Stimulated activated CD8-positive, alpha-beta memory T cell treated with anti-CD3 and anti-CD28 coated beads, Interleukin-12 subunit alpha, Interleukin-12 subunit beta, amount 100 ng/mL, for 1 hour (primary cell): Measurements from ENCODE around the gene AGFG1.
"Not testable (repeated sequence)": the region's sequence is repeated elsewhere in the genome, so short reads cannot be mapped to it uniquely, and the experiment has no call there.

Source experiments
- DNase-seq: peaks from one replicate; pipeline ENCODE4 v3.0.0-alpha.2; 2020; ENCODE audit warnings: low read depth

The AGFG1 gene

DNA sequence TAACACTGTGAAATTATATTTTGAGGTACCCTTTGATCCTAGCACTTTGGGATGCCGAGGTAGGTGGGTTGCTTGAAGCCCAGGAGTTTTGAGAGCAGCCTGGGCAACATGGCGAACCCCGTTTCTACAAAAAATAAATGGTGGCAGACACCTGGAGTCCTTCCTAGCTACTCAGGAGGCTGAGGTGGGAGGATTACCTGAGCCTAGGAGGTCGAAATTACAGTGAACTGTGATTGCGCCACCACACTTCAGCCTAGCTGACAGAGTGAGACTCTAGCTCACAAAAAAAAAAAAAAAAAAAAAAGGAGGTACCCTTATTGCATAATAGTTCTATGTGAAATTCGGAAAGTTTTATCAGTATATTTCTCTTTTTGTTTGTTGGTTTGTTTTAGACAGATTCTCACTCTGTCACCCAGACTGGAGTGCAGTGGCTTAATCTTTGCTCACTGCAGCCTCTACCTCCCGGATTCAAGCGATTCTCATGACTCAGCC lies 67.6 kb downstream of the AGFG1 start:
- no peak for DNase-seq

DNA sequence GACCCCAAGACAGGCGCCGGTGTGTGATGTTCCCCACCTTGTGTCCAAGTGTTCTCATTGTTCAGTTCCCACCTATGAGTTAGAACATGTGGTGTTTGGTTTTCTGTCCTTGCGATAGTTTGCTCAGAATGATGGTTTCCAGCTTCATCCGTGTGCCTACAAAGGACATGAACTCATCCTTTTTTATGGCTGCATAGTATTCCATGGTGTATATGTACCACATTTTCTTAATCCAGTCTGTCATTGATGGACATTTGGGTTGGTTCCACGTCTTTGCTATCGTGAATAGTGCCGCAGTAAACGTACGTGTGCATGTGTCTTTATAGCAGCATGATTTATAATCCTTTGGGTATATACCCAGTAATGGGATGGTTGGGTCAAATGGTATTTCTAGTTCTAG lies 68.4 kb downstream of the AGFG1 start:
- not testable (repeated sequence) for DNase-seq

DNA sequence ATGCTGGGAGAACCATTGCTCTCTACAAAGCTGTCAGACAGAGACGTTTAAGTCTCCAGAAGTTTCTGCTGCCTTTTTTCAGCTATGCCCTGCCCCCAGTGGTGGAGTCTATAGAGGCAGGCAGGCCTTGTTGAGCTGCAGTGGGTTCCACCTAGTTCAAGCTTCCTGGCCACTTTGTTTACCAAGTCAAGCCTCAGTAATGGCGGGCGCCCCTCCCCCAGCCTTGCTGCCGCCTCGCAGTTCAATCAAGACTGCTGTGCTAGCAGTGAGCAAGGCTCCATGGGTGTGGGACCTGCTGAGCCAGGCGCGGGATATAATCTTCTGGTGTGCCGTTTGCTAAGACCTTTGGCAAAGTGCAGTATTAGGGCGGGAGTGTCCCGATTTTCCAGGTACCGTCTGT lies 74.0 kb downstream of the AGFG1 start:
- no peak for DNase-seq

DNA sequence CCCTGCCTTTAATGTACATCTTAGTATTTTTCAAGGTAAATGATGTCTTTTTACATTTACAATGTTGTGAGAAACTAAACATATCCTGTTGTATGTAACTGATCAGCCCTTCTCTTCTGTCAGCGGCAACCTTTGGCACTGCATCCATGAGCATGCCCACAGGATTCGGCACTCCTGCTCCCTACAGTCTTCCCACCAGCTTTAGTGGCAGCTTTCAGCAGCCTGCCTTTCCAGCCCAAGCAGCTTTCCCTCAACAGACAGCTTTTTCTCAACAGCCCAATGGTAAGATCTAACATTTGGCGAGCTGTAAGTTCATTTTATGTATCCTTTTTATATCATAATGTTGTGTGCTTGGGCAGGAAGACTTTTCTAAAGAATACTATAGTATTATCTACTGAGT lies 79.9 kb downstream of the AGFG1 start:
- no peak for DNase-seq

DNA sequence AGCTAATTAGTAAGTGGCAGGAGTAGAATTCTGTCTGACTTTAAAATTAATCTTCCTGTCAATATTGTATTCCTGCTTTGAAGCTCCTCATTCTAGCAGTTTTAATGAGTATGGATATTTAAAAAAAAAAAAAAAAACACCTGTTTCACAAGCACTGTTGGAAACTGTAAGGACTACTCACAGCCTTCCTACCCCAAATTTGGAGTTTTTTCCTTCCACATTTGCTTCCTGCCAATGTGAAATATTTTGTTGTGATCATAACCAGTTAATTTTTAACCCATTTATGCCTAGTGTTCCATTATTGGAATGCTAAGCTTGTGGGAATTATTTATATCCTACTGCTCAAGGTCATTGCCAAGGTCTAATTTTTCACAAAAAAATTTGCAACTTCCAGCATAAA lies 90.6 kb downstream of the AGFG1 start:
- no peak for DNase-seq

DNA sequence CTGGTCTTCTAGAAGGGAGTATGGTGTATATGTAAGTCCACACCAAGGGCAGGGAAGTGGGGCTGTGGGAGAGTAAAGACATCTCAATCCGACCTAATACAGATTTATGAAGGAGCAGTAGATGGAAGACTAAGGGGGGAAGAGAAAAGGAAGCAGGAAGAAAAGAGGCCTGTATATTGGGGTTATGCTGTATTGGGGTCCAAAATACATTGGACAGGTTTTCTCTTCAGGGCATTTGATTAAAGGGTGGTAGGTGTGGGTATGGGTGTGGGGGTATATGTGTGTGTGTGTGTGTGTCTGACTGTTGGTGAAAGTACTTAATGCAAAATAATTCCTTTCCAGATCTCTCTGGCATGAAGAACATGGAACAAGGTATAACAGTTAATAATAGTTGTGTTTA lies 93.1 kb downstream of the AGFG1 start:
- DNase-seq = no peak

DNA sequence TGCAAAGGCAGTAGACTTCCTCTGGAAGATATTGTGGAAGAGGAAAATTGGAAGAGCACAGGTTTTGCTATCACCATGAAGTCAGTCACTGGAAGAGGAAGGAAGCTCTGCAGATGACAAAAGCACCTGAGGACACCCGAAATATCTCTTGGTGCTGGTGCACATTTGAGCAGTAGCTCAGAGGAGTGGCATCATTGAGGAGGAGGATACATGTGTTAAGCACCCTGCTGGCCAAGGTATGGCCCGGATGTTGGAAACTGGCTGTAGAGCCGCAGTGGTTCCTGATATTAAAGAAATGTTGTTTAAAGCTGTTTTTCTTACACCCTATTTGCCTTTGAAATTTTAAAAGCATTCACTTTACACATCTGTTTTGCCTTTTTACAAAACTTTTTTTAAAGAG lies 94.1 kb downstream of the AGFG1 start:
- no peak for DNase-seq

DNA sequence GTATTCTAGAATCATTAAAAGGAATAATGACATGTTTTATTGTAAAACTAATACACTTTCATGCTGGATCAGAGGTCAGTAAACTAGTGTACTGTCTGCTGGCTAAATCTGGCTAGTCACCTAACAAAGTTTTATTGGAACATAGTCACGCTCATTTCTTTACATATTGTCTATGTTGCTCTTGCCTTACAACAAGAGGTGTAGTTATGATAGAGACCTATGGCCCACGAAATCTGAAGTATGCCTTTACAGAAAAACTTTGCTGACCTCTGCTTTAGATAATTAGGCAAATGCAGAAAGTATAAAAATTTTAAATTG lies 96.9 kb downstream of the AGFG1 start:
- DNase-seq = no peak

DNA sequence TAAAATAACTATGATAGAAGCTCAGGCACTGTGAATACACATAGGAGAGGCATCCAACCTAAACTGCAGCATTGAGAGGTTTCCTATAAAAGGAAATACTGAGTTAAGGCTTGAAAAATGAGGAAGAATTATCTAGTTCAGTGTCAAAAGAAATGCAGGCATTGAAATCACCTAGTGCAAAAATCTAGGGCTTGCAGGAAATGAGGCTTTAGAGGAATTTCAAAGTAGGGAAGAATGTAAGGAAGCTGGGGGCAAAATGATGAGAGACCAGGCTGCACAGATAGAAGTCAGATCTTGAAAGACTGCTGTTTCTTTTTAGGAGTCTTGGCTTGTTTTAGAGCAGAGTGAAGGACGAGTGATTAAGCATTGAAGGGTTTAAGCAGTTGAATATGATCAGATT lies 98.7 kb downstream of the AGFG1 start:
- DNase-seq = no peak

DNA sequence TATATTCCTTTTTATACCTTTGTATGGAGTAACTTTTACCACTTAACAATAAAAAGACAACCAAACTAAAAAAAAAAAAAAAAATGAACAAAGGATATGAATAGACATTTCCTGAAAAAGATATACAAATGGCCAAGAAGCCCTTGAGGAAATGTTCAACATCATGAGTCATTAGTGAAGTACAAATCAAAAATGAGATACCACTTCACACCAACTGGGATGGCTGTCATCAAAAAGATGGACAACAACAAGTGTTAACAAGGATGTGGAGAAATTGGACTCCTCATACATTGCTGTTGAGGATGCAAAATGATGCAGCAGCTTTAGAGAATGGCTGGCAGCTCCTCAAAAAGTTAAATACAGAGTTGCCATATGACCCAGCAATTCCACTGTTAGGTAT lies 104.2 kb downstream of the AGFG1 start:
- no peak for DNase-seq

DNA sequence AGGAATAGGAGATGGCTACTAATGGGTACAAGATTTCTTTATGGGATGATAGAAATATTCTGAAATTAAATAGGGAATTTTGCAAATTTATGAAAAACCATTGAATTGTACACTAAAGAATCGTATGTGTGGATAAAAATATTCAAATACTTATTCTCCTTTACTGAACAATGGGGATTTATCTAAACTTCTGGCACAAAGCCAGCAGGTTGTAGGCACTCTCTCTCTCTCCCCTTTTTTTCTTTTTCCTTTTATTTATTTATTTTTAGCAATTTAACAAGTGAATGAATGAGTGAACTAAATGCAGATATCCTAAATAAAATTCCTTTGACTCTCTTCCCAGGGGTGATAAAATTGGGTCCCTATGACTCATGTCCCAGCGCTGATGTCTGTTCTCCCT lies 104.9 kb downstream of the AGFG1 start:
- no peak for DNase-seq

DNA sequence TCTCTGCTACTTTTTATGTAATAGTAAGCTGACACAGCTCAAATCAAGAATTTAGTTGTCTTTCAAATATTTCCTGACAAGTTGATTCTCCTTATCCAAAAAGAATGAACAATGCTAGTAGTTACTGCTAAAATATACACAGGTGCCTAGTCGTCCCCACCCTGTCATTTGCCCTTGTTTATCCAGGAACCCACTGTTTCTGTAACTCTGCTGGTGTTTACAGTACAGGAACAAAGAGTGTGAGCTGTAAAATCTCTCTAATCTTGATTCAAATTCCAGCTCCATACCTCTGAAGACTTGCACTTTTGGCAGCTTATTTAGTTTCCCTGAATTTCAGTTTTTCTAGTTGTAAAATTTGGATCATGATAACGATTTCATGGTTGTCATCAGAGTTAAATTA lies 105.6 kb downstream of the AGFG1 start:
- no peak for DNase-seq

DNA sequence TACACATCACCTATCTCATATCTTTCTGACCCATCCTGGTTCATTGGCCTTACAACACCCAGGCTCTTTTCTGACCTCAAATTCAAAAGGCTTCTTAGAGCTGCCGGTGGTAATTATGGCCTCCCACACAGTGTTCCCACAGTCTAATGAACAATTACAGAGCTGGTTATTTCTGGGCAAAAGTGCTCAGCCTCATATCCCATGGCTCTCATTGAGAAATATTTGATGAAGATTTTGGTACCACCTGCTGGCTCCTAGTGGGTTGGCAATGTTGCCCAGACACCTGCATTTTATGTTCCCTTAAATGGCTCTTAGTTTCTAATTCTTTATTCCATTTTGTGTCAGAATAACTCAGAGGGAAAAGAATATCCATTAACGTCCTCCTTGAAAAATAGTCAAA lies 106.7 kb downstream of the AGFG1 start:
- DNase-seq = no peak

DNA sequence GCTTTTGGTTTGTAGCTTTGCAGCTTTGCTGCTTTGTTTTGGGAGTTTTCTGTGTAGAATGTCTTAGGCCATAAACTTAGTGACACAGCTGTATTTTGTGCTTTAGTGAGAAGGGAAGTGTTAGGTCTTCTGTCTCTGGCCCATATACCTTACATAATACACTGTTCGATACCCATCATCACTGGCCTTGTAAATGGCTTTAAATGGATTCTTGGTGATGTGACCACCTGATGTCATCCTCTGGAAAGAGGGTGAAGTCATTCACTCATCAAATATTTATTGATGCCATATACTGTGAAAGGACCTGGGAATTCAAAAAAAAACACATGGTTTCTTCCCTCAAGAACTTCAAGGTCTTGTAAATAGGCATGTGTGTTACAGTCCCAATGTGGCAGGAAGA lies 107.8 kb downstream of the AGFG1 start:
- no peak for DNase-seq

DNA sequence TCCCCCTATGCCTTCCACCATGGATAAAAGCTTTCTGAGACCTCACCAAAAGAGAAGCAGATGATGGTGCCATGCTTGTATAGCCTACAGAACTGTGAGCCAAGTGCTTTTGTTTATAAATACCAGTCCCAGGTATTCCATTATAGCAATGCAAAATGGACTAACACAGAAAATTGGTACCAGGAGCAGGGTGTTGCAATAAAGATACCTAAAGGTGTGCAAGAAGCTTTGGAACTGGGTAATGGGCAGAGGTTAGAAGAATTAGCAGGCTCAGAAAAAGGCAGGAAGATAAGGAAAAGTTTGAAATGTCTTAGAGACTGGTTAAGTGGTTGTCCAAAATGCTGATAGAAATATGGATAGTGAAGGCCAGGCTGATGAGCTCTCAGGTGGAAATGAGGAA lies 110.4 kb downstream of the AGFG1 start:
- no peak for DNase-seq

DNA sequence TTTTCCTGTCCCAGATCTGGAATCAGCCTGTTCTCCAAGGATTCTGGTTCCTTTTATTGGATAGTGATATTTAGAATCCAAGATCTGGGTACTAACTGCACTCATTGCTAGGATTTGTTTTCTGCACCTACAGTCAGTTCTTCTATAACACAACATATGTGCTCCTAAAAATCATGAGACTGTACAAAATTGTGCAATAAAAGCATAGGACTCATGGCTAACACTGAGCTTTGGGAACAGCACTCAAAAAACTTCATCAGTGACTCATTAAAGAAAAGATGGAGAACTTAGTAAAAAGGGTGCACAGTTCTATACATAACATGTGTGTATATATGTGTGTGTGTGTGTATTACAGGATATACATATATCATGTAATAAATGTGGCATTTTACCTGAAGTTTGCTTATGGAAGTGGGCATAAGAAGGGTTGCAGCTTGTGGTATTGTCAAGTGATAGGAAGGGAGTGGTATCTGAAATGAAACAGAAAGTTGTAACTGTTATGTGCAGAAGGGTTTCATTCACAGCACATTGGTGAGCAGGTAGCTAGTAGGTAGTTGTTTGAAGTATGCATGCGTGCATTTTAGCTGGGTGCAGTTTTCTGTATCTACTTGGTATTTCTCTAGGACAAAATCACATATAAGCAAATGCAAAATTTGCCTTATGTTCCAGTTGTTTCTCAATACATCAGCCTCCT lies 120.9 kb downstream of the AGFG1 start:
- DNase-seq = no peak

DNA sequence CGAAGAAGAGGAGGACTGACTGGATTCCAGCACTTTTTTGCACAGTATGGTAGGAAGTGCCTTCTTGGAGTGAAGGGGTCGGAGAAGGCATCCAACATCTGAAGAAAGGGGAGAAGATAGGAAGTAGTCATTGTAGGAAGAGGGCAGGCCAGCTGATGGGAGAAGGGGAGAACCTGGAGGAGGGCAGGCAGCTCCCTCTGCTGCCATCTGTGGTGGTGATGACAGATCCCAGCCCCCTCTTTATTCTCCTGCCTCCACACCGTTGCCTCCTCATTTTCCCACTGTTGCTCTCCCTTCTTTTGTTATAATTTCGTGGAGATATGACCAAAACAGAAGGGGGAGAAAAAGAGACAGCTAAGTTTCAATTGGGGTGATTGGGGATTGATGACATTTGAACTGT lies 123.8 kb downstream of the AGFG1 start:
- no peak for DNase-seq

DNA sequence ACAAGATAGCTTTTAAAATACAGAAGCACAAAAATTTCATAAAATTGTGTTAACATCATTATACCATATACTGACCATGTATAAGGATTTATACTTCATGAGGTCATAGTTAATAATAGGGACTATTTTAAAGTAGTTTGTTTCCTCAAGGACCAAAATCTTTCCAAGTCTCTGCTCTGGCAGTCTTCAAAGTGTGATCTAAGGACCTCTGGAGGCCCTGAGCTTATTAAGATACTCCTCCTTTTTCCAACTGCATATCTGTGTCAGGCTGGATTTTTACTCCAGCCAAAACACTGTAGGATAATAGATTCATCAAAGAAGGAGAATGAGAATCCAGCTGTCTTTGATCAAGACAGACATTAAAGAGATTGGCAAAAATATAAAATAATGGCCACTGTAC lies 125.1 kb downstream of the AGFG1 start:
- no peak for DNase-seq

DNA sequence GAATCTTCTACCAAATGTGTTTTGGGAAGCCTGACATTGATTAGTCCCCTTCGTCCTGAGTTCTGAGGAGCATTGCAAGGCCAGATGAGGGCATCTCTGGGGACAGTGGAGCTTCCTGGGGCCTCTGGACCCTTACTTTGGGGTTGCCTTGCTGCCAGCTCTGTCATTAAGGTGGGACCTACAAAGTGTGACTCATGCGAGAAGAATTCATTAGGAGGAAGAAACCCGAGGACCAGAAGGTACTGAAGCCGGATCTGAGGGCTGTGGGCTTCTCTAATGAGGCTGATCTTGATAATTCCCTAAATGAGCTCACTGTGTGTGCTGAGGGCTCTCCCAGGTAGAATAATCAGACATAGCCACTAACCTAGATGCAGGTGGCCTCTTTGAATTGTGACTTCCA lies 126.0 kb downstream of the AGFG1 start:
- DNase-seq = no peak

DNA sequence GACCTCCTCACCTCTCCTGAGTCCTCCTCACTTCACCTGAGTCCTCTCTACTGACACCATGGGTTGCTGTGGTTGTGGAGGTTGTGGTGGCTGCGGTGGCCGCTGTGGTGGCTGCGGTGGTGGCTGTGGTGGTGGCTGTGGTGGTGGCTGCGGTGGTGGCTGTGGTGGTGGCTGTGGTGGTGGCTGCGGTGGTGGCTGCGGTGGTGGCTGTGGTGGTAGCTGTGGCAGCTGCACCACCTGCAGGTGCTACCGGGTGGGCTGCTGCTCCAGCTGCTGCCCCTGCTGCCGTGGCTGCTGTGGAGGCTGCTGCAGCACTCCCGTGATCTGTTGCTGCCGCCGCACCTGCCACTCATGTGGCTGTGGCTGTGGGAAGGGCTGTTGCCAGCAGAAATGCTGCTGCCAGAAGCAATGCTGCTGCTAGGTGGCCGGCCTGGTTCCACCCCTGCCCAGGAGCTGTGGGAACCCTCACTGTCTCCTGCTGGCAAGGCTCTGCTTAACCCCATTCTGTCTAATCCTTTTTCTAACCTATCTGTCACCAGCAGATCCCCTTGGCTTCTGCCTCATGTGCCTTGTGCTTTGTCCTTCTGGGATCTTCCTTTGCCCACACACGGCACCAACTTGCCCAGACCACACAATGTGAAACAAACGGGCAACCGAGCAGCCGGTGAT lies 127.0 kb downstream of the AGFG1 start, which contains the start of gene SCYGR2:
SCYGR2 (plus strand) TSS at position 59 of the 669 bp plus-strand sequence; CDS start at position 59, 0 bp downstream.
- DNase-seq = not testable (repeated sequence)

DNA sequence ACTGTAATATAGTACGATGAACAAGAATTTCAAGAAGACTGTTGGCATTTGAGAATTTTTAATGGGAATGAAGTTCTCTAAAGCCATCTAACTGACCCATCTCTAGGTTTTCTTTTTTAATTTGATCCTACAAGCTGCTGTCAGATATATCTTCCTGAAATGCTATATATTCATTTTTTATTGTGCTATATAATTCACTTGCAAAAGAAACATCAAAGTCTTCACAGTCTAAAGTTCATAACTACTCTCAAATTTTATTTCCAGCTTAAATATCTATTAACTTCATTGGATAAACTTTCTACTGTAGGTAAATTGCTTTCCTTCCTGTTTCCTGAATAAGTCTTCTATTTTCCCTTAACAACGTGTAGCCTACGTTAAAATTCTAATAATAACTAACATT lies 130.4 kb downstream of the AGFG1 start:
- no peak for DNase-seq

DNA sequence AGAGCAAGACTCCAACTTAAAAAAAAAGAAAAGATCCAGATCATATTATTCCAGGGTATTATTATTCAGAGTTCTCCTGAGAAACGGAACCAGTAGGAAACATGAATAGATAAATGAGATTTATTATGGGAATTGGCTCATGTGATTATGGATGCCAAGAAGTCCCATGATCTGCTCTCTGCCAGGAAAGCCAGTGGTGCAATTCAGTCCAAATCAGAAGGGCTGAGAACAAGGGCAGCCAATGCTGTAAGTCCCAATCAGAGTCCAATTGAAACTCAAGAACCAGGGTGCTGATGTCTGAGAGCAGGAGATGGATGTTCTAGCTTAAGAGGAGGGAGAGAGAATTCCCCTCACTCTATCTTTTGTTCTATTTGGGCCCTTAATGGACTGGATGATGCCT lies 134.5 kb downstream of the AGFG1 start:
- DNase-seq = no peak

DNA sequence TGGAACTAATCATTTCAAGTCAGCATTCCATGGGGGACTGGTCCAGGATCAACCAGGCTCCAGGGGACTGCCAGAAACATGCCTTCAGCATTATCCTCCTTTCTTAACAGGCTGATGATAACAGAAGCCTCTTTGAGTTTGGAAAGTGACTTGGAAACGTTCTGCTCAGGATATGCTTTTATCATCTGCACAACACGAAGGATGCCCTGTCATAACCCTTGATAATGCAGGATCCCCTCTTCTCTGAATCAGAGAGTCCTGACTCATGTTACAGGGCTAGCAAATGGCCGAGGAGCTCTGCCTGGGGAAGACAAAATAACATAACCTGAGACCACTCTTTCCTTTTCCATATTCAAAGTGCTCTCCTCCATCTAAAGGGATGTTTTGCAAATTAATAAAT lies 136.0 kb downstream of the AGFG1 start:
- DNase-seq = no peak
